ENCODE data around the gene MEOX2. TPM values are rescaled to one million over a fixed set of nuclear protein-coding genes. Genes with fewer than 3 reads are reported as not detected.

The MEOX2 gene
- total and polyA plus RNA-seq, 2 of the 13 experiments (the other 11 are each of a cell fraction or from before 2014, with no cell fraction given): not detected

DNA sequence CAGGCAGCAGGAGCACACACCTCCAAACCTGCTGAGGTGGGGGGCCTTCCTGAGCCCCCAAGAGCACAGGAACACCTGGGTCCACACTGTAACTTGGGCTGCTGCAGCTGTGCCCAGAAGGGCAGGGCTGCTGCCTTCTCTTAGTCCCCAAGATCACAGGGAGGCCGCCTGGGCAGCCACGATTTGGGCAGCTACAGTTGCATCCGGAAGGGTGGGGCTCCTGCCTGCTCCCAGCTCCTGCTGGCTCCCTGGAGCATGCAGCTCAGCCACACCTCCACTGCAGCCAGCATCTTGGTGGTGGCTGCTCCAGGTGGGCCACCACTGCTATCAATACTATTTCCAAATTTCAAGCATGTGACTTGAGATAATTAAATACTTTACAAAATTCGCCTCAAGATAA, 86.2 kb downstream of the MEOX2 start (continued):
- TF ChIP-seq, protein P1, sequence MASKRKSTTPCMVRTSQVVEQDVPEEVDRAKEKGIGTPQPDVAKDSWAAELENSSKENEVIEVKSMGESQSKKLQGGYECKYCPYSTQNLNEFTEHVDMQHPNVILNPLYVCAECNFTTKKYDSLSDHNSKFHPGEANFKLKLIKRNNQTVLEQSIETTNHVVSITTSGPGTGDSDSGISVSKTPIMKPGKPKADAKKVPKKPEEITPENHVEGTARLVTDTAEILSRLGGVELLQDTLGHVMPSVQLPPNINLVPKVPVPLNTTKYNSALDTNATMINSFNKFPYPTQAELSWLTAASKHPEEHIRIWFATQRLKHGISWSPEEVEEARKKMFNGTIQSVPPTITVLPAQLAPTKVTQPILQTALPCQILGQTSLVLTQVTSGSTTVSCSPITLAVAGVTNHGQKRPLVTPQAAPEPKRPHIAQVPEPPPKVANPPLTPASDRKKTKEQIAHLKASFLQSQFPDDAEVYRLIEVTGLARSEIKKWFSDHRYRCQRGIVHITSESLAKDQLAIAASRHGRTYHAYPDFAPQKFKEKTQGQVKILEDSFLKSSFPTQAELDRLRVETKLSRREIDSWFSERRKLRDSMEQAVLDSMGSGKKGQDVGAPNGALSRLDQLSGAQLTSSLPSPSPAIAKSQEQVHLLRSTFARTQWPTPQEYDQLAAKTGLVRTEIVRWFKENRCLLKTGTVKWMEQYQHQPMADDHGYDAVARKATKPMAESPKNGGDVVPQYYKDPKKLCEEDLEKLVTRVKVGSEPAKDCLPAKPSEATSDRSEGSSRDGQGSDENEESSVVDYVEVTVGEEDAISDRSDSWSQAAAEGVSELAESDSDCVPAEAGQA (IDR thresholded peaks at IDR 0.05; ENCODE audit: low read depth): no peak
- TF ChIP-seq, protein P1 (CRISPR knock-in tag; IDR thresholded peaks at IDR 0.05; ENCODE audit: borderline replicate concordance): no peak
- TF ChIP-seq ZSCAN31 (CRISPR knock-in tag; IDR thresholded peaks at IDR 0.05; ENCODE audit: low read depth): no peak
- TF ChIP-seq ZKSCAN8 (CRISPR knock-in tag; IDR thresholded peaks at IDR 0.05; ENCODE audit: borderline replicate concordance): no peak

DNA sequence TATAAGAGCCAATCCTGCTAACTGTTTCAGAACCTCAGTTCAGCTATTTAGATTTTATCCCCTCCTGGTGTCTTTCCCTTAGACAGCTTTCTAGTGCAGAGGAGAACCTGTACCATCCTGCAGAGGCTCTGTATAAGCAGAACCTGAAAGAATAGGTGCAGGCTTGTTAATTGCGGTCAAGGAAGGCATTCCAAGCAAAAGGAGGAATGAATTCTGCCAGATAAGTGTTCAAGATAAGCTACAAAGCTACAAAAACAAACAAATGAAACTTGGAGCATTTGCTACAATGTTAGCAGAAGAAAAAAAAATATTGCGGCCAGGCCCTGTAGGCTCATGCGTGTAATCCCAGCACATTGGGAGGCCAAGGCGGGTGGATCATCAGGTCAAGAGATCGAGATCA, 92.0 kb downstream of the MEOX2 start:
- Histone ChIP-seq H4K20me1 (ENCODE audit: insufficient read depth, low read length) (no peaks in the 10 kb centered on the region), H3K27me3 (ENCODE audit: control insufficient read depth in 1 of 2, insufficient read depth in 2 of 2, low read length in 2 of 2) (no peaks in the 10 kb centered on the region), H3K4me3 (replicated peaks in 1 of 3; ENCODE audit: insufficient read depth in 1 of 3, low read depth in 2 of 3, low read length in 3 of 3) (no peak overlapping the region), H2AFZ (ENCODE audit: low read length) (no peak overlapping the region), H3K79me2 (ENCODE audit: insufficient read depth, low read length) (no peaks in the 10 kb centered on the region), H3K9ac (ENCODE audit: insufficient read depth, low read depth, low read length) (no peak overlapping the region), H3K4me1 (ENCODE audit: insufficient read depth, low read length) (no peaks in the 10 kb centered on the region), H3K9me3 (ENCODE audit: low read length) (peaks cover 52% of the 10 kb centered on the region), H3K27ac (ENCODE audit: extremely low read length, insufficient read depth, low read length) (no peak overlapping the region), H3K4me2 (ENCODE audit: low read depth, low read length) (no peak overlapping the region), H3K36me3 (replicated peaks in 1 of 2; ENCODE audit: control insufficient read depth in 1 of 2, insufficient read depth in 2 of 2, low read length in 2 of 2) (no peaks in the 10 kb centered on the region)
- CTCF ChIA-PET (ENCODE audit: low intra/inter-chr PET ratio, low total read pairs): no interaction called here
- intact Hi-C loops (cut with micrococcal nuclease; ENCODE audit: unreplicated experiment) (no loop called here), in situ Hi-C loops (cut with HindIII; ENCODE audit: extremely low pct_ligation_motif_present, low pct_unique_long_range_greater_than_20kb) (no loop called here)
- BruUV-seq (replicated peaks): no TSS peak
- FAIRE-seq (no peak), DNase-seq (ENCODE audit: low spot score) (no peak), ATAC-seq (no peak)
- POLR2A ChIA-PET: no interaction called here
- WGBS (ENCODE audit: low lambda C conversion rate): 13% methylated on average over 5 of the region's 5 CpGs
- TF ChIP-seq PTBP1 (IDR thresholded peaks at IDR 0.05; ENCODE audit: low read depth, low read length, poor library complexity, severe bottlenecking): no peak
- TF ChIP-seq ZNF589 (CRISPR knock-in tag; conservative IDR thresholded peaks at IDR 0.05): no peak
- no peak for TF ChIP-seq PAX8 (CRISPR knock-in tag; IDR thresholded peaks at IDR 0.05; ENCODE audit: borderline replicate concordance)
- TF ChIP-seq SRY (CRISPR knock-in tag; IDR thresholded peaks at IDR 0.05): no peak
- TF ChIP-seq, protein P2, sequence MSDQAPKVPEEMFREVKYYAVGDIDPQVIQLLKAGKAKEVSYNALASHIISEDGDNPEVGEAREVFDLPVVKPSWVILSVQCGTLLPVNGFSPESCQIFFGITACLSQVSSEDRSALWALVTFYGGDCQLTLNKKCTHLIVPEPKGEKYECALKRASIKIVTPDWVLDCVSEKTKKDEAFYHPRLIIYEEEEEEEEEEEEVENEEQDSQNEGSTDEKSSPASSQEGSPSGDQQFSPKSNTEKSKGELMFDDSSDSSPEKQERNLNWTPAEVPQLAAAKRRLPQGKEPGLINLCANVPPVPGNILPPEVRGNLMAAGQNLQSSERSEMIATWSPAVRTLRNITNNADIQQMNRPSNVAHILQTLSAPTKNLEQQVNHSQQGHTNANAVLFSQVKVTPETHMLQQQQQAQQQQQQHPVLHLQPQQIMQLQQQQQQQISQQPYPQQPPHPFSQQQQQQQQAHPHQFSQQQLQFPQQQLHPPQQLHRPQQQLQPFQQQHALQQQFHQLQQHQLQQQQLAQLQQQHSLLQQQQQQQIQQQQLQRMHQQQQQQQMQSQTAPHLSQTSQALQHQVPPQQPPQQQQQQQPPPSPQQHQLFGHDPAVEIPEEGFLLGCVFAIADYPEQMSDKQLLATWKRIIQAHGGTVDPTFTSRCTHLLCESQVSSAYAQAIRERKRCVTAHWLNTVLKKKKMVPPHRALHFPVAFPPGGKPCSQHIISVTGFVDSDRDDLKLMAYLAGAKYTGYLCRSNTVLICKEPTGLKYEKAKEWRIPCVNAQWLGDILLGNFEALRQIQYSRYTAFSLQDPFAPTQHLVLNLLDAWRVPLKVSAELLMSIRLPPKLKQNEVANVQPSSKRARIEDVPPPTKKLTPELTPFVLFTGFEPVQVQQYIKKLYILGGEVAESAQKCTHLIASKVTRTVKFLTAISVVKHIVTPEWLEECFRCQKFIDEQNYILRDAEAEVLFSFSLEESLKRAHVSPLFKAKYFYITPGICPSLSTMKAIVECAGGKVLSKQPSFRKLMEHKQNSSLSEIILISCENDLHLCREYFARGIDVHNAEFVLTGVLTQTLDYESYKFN (CRISPR knock-in tag; conservative IDR thresholded peaks at IDR 0.05): no peak
- no peak for TF ChIP-seq YEATS2 (CRISPR knock-in tag; IDR thresholded peaks at IDR 0.05; ENCODE audit: borderline replicate concordance)
- TF ChIP-seq TEAD3 (CRISPR knock-in tag; optimal IDR thresholded peaks at IDR 0.05; ENCODE audit: borderline replicate concordance): no peak
- TF ChIP-seq CBX1 (IDR thresholded peaks at IDR 0.05; ENCODE audit: low read depth): no peak
- TF ChIP-seq SRSF4 (IDR thresholded peaks at IDR 0.05; ENCODE audit: low read depth, low read length, poor library complexity, severe bottlenecking): no peak
